ENCODE measurements around the gene ABCC9. TPM values are rescaled to one million over a fixed set of nuclear protein-coding genes. Genes with fewer than 3 reads are reported as not detected.
"Not testable (repeated sequence)": the region's sequence is repeated elsewhere in the genome, so short reads cannot be mapped to it uniquely, and the experiment has no call there.

ABCC9 gene
- polyA plus RNA-seq, 1 experiment: 2.7 TPM

DNA sequence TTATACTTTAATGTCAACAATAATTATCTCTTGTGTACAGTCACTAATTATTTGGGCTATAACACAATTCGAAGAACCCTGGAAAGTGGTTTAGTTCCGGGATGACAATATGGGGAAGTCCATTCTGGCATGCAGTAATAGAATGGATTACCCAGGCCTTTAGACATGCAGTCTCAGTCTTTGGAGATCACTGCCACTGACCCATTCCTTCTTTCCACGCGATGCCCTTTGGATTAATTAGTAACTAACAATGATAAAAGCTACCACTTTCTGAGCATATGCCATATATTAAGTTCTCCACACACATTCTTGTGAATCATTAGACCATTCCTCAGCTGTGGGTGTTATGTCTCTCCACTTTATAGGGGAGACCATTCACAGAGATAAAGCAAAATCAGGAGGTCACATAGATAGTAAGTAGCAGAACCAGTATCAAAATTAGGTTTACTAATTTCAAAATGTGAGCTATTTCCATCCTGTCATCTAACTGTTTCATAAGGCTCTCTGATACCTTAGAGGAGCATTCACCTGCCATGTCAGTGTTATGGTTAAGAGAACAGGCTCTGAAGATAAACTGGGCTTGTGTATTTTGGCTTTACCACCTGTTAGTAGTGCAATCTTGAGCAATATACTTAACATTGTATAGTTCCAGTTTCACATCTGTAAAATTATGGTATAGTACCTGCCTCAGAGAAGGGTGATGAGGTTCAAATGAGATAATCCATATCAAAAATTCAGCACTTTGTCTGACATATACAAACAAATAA, 139.5 kb downstream of the ABCC9 start:
- H3K4me3 ChIP-seq (ENCODE audit: low read depth, low read length): no peak overlapping the region
- ChIA-PET CTCF (interaction anchor here (2.0 kb wide), 1 partner anchor 188 kb away, joined by 6 read pairs; no protein-coding TSS in a partner anchor), POLR2A (no interaction called here)
- DNase-seq (ENCODE audit: low read depth, low spot score): no peak
- TF ChIP-seq, protein P1, sequence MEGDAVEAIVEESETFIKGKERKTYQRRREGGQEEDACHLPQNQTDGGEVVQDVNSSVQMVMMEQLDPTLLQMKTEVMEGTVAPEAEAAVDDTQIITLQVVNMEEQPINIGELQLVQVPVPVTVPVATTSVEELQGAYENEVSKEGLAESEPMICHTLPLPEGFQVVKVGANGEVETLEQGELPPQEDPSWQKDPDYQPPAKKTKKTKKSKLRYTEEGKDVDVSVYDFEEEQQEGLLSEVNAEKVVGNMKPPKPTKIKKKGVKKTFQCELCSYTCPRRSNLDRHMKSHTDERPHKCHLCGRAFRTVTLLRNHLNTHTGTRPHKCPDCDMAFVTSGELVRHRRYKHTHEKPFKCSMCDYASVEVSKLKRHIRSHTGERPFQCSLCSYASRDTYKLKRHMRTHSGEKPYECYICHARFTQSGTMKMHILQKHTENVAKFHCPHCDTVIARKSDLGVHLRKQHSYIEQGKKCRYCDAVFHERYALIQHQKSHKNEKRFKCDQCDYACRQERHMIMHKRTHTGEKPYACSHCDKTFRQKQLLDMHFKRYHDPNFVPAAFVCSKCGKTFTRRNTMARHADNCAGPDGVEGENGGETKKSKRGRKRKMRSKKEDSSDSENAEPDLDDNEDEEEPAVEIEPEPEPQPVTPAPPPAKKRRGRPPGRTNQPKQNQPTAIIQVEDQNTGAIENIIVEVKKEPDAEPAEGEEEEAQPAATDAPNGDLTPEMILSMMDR (IDR thresholded peaks at IDR 0.05; ENCODE audit: low read depth, low read length): no peak
- H3K27ac ChIP-seq (ENCODE audit: low read depth, low read length): no peak overlapping the region
- no peaks in the 10 kb centered on the region for H3K27me3 ChIP-seq (ENCODE audit: control insufficient read depth, insufficient read depth, low read length)
- H3K9me3 ChIP-seq (ENCODE audit: control insufficient read depth, insufficient read depth, low read length): no peaks in the 10 kb centered on the region

DNA sequence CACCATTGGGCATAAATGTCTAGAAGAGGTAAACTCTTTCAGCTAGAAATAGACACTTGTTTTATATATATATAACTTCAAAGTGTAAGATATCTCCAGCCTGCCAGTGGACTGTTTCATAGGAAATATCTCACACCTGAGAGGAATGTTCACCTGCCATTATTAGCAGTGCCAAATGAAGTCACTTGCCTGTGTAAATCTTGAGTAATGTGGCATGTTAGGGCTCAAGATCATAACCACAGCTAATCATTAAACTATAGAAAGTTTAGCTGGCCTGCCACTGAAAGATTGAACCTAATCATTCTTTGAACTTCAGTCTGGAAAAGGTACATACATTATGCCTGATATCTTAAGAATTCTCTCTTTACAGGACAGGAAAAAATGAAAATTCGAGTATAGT, 141.2 kb downstream of the ABCC9 start:
- Histone ChIP-seq H3K9me3 (ENCODE audit: control insufficient read depth, insufficient read depth, low read length) (no peaks in the 10 kb centered on the region), H3K4me3 (ENCODE audit: low read depth, low read length) (no peak overlapping the region), H3K27ac (ENCODE audit: low read depth, low read length) (no peak overlapping the region), H3K27me3 (ENCODE audit: control insufficient read depth, insufficient read depth, low read length) (no peaks in the 10 kb centered on the region)
- DNase-seq (ENCODE audit: low read depth, low spot score): no peak
- POLR2A ChIA-PET: no interaction called here
- TF ChIP-seq, protein P1 (IDR thresholded peaks at IDR 0.05; ENCODE audit: low read depth, low read length): no peak
- CTCF ChIA-PET: interaction anchor here (2.0 kb wide), 1 partner anchor 190 kb away, joined by 6 read pairs; no protein-coding TSS in a partner anchor

DNA sequence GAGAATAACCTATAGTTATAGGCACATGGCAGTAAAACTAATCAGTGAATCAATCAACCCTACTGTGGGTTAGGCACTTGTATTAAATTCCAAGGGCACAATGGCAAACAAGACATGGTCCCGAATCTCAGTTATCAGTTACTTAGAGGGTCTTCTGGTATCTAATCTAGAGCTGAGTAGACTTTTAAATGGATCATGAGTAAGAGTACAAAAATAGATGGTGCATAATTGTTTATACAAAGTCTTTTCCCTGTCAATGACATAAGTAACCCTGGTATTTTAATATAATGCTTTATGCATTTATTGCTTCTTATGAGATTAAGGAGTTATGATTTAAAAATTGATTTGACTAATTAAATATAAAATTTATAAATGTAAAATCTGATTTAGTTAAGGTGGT, 143.7 kb downstream of the ABCC9 start:
- Histone ChIP-seq H3K27me3 (ENCODE audit: control insufficient read depth, insufficient read depth, low read length) (no peaks in the 10 kb centered on the region), H3K27ac (ENCODE audit: low read depth, low read length) (no peak overlapping the region), H3K9me3 (ENCODE audit: control insufficient read depth, insufficient read depth, low read length) (no peaks in the 10 kb centered on the region), H3K4me3 (ENCODE audit: low read depth, low read length) (no peak overlapping the region)
- TF ChIP-seq, protein P1 (IDR thresholded peaks at IDR 0.05; ENCODE audit: low read depth, low read length): no peak
- ChIA-PET POLR2A (no interaction called here), CTCF (no interaction called here)
- DNase-seq (ENCODE audit: low read depth, low spot score): no peak

DNA sequence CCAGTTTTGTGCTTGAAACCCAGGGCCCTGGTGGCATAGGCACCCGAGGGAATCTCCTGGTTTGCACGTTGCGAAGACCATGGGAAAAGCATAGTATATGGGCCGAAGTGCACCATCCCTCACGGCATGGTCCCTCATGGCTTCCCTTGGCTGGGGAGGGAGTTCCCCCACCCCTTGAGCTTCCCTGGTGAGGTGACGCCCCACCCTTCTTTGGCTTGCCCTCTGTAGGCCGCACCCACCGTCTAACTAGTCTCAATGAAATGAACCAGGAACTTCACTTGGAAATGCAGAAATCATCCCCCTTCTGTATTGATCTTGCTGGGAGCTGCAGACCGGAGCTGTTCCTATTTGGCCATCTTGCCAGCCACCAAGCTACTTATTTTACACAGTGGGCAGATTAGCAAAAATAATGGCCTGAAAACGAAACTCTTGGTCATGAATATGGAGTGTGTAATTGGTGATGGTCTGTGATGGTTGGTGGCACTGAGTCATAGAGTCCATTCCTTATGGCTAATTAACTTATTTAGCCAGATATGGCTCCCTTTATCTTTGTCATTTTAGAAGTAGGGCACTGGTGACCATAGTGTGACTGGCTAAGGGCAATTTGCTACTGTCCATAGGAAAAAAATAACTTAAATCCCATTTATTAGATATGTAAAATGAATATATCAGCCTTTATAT, 145.4 kb downstream of the ABCC9 start:
- ChIA-PET POLR2A (no interaction called here), CTCF (interaction anchor here (0.6 kb wide), 1 partner anchor 8 kb away, joined by 5 read pairs; no protein-coding TSS in a partner anchor)
- Histone ChIP-seq H3K27ac (ENCODE audit: low read depth, low read length) (no peak overlapping the region), H3K4me3 (ENCODE audit: low read depth, low read length) (no peak overlapping the region), H3K9me3 (ENCODE audit: control insufficient read depth, insufficient read depth, low read length) (no peaks in the 10 kb centered on the region), H3K27me3 (ENCODE audit: control insufficient read depth, insufficient read depth, low read length) (no peaks in the 10 kb centered on the region)
- no peak for DNase-seq (ENCODE audit: low read depth, low spot score)
- TF ChIP-seq, protein P1 (IDR thresholded peaks at IDR 0.05; ENCODE audit: low read depth, low read length): no peak

DNA sequence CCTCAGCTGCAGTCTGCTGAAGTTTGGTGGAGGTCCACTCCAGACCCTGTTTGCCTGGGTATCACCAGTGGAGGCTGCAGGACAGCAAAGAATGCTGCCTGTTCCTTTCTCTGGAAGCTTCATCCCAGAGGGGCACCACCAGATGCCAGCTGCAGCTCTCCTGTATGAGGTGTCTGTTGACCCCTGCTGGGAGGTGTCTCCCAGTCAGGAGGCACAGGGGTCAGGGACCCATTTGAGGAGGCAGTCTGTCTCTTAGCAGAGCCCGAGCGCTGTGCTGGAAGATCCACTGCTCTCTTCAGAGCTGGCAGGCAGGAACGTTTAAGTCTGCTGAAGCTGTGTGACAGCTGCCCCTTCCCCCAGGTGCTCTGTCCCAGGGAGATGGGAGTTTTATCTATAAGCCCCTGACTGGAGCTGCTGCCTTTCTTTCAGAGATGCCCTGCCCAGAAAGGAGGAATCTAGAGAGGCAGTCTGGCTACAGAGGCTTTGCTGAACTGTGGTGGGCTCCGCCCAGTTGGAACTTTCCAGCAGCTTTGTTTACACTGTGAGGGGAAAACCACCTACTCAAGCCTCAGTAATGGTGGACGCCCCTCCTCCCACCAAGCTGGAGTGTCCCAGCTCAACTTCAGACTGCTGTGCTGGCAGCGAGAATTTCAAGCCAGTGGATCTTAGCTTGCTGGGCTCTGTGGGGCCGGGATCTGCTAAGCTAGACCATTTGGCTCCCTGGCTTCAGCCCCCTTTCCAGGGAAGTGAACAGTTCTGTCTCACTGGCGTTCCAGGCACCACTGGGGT, 146.2 kb downstream of the ABCC9 start:
- H3K9me3 ChIP-seq (ENCODE audit: control insufficient read depth, insufficient read depth, low read length); DNase-seq (ENCODE audit: low read depth, low spot score); POLR2A ChIA-PET; H3K27me3 ChIP-seq (ENCODE audit: control insufficient read depth, insufficient read depth, low read length); H3K27ac ChIP-seq (ENCODE audit: low read depth, low read length); H3K4me3 ChIP-seq (ENCODE audit: low read depth, low read length): not testable (repeated sequence)
- CTCF ChIA-PET: interaction anchor here (0.6 kb wide), 1 partner anchor 9 kb away, joined by 5 read pairs; no protein-coding TSS in a partner anchor

DNA sequence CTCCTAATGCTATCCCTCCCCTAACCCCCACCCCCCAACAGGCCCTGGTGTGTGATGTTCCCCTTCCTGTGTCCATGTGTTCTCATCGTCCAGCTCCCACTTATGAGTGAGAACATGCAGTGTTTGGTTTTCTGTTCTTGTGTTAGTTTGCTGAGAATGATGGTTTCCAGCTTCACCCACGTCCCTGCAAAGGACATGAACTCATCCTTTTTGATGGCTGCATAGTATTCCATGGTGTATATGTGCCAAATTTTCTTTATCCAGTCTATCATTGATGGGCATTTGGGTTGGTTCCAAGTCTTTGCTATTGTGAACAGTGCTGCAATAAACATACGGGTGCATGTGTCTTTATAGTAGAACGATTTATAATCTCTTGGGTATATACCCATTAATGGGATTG, 151.5 kb downstream of the ABCC9 start:
- H3K9me3 ChIP-seq (ENCODE audit: control insufficient read depth, insufficient read depth, low read length); CTCF ChIA-PET; H3K27me3 ChIP-seq (ENCODE audit: control insufficient read depth, insufficient read depth, low read length); H3K4me3 ChIP-seq (ENCODE audit: low read depth, low read length); H3K27ac ChIP-seq (ENCODE audit: low read depth, low read length); DNase-seq (ENCODE audit: low read depth, low spot score); POLR2A ChIA-PET: not testable (repeated sequence)
